Activated CD4-positive, alpha-beta T cell treated with anti-CD3 and anti-CD28 coated beads for 48 hours (primary cell): Measurements from ENCODE around the gene PAX5.

Source experiments
- DNase-seq: peaks from one replicate; pipeline ENCODE4 v3.0.0-alpha.2; 2020

The PAX5 gene

DNA sequence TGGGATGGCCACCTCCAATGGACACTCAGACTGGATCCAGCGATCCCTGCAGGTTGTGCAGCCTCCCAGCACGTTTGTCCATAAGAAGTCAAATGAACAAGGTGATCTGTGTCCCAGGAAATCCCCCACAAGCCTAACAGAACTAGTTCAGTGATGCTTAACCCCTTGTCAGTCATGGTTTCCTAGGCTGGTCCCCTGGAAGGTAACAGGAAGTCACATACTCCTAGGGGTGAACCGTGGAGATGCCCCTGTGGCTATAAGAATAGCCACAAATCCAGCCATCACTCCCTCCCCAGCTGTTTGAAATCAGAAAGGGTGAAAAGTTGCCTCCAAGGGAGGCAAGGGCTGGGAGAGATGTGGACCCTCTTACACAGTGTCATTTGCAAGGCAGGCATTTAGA, 22.5 kb downstream of the PAX5 start:
- no peak for DNase-seq

DNA sequence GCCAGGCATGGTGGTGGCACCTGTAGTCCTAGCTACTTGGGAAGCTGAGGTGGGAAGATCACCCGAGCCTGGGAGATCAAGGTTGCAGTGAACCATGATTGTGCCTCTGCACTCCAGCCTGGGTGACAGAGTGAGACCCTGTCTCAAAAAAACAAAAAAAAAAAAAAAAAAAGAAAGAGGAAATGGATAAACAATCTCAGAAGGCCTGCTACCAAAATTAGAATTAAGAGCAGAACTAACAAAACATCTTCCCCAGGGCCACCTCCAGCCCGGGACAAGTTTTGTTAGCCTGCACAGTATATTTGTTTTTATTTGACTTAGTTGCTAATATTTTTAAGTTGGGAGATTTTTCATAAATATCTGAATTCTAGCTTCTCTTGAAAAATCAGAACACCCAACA, 23.1 kb downstream of the PAX5 start:
- no peak for DNase-seq

DNA sequence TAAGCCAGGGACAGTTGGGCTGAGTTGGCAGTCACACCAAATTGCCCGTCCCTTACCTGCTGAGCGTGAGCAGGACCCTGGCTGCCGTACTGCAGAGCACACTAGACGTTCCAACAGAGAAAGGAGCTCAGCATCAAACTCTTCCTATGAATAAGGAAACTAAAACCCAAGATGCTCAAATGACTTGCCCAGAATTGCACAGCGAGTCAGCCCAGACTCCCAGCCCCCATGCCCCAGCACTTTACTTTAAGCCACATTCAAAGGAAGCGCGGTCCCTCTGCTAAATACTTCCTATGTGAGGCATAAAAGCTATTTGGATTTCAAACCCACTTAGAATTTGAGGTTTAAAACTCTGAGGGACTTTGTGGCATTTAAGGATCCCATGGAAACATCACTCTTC, 23.9 kb downstream of the PAX5 start:
- DNase-seq = no peak

DNA sequence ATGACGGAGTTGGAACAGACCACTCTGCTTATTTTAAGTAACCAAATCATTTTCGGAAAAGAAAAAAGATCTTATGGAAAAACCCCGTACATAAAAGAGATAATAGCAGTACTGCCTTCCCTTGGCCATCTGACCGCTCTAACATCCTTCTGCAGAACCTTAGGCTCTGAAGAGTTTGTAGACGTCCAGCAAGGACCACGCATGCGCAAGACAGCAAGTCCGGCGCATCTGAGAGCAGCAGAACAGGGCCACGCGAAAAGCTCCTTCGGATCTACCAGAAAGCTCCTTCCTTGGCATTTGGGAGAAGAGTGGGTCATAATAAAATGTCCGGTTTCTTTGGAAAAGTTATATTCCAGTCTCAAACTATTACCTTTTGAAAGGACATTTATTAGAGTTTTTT, 26.8 kb downstream of the PAX5 start:
- DNase-seq = no peak

DNA sequence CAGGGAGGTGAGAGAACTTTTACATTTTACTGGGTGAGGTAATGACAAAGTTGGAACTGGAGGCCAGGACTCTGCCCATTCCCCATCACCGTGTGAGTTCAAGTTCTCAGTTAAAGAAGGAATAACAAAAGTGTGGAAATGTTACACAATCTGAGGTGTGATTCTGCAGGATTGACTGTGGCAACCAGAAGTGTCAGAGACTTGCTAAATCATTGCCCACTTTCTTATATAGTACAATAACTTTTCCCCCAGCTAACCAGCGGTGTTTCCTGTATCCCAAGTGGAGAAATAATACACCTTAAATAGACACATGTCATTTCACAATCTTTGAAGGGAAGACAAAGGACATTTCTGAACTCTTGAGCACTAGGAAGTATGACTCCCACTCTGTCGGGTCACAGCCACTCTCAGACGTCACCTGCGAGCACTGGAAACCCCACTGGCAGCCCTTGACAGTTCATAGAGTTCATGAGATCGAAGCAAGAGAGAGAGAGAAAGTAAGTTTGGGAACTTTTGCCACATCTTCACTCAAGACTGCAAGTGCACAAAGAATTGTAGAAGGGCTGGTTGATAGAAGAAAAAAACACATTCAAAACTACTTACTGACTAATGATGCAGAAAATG, 28.4 kb downstream of the PAX5 start:
- no peak for DNase-seq

DNA sequence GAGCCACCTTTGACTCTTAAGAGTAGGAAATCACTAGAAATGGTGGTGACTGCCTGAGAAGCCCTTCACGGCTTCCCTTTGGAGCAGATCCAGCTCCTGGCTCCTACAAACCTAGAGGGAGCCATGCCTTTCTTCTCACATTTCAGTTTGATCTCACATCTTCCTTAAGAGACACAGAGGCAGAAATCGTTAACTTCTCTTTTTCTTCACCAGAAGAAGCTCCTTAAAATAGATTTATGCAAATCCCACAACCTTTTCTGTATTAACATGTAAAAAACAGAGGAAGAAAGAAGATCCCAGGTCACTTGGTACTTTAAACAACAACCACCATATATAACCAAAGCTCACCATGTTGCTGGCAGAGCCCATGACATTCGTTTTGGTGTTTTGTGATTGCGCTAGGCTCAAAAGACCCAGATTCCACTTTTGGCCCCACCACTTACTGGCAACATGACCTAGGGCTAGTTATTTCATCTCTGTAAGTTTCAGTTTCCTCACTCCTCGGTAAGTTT, 29.6 kb downstream of the PAX5 start:
- no peak for DNase-seq

DNA sequence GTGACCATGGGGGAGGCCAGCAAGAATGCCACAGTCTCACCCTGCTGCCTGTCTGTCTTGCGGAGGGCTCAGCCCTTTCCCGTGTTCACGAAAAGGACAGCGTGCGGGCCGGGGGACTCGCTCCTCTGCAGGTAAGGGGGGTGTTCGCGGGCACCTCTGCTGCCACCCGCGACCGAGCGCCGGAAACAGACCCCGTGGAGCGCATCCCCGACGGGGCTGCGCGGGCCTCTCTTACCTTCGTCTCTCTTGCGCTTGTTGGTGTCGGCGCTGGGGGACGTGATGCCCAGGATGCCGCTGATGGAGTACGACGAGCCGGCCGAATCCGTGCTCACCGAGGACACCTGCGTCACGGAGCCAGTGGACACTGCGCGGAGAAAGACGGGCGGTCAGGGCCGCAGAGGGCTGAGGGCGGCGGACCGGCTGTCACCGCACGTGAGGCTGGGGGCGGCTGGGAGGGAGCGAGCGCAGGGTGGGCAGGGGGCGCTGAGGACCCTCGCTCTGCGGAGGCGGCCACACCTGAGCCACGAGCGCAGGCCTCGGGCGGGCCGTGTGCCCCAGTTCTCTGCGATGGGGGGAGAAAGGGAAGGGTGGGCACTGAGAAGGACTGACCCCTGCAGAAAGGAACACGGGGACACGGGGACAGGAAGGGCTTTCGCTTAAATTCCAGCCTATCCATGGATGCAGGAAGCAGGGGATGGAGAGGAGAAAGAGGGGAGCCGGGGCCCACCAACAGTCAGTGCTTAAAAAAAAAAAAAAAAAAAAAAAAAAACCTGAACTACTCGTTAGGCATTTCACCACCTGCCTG, 31.5 kb downstream of the PAX5 start:
- DNase-seq = no peak

DNA sequence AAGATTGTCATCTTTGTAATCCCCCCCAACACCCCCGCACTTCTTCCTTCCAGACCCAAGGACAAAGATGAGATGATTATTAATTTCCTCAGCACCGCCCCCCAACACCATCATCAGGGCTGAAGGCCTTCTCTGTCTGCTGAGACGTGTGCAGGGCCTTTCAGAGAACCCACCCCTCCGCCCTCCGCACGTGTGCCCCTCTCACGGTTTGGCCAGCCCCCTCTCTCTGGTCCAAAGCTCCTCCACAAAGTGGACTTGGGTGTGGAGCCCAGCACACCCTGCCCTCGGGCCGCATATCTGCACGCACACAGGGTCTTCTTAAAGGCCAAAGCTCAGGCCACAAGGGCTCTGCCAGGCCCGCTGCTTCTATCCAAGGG, 32.0 kb downstream of the PAX5 start:
- no peak for DNase-seq

DNA sequence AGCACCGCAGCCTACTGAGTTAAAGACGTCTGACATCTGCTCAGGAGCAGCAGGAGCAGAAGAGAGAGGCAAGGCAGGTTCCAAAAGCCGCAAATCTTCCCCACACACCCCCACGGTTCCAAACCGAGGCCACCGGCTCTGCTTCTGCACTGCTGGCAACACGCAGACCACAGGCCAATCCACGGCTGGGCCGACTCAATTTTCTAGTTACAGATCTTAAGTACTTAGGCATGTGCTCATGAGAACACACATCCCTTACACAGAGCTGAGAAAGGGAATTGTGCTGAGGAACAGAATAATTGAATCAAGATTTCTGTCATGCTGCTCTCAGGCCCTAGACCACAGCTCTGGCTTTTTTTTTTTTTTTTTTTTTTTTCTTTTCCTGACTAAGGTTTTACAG, 32.6 kb downstream of the PAX5 start:
- no peak for DNase-seq

DNA sequence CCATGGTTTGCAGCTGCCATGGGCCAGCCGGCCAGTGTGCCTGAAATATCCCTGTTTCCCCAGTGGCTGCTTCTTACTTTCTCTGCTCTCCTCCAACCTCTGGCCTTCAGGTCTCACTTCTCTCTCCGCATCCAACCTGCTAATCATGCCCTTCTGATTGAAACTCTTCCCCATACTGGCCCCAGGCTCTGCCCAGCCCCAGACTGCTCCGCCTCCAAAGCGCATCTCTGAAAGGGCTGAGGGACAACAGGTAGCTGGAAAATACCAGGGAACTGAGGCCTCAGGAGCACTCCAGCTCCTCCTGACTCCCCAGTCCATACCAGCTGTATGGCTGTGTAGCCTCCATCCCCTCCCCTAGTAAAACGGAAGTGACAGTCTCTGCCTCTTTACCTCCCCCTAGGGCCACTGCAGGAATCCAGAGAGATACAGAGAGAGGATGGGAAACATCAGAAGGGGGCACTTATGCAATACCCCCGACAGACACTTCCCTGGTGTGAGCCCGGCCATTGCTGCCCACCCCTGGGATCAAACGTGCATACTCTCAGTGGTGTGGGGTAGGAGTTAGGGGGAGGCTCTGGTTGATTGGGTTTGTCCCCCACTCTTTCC, 34.2 kb downstream of the PAX5 start:
- no peak for DNase-seq

DNA sequence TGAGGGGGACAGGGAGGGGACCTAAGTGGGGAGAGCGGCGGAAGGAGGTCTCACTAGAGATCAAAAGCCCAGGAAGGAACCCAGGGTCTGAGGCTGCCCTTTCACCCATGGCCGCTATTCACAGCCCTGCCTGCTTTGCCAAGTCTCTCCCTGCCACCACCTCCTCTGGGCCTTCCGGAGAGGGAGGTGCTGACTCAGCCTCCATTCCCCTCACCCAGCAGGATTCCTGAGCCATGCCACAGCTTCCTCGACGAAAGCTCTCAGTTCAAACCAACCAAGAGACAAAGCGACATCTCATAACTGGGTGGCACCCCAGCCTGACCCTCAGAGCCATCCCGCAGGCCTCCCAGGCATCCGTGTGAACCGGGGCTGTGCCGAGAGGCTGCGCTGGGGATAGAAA, 36.7 kb downstream of the PAX5 start:
- DNase-seq = no peak

DNA sequence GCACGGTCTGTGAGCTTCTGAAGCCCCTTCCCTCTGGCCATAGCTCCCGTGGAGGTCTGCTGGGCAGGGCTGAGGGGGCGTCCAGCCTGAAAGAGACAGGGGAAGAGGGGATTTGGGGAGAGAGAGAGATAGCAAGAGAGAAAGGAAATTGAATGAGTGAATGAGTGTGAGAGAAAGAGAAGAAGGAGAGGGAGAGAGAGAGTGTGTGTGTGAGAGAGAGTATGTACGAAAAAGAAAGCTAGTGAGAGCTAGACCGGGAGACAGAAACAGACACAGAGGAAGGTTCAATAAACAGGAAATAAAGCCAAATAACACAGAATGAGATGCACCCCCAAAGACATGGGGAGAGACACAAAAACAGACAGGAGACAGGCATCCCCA, 37.4 kb downstream of the PAX5 start:
- DNase-seq = no peak

DNA sequence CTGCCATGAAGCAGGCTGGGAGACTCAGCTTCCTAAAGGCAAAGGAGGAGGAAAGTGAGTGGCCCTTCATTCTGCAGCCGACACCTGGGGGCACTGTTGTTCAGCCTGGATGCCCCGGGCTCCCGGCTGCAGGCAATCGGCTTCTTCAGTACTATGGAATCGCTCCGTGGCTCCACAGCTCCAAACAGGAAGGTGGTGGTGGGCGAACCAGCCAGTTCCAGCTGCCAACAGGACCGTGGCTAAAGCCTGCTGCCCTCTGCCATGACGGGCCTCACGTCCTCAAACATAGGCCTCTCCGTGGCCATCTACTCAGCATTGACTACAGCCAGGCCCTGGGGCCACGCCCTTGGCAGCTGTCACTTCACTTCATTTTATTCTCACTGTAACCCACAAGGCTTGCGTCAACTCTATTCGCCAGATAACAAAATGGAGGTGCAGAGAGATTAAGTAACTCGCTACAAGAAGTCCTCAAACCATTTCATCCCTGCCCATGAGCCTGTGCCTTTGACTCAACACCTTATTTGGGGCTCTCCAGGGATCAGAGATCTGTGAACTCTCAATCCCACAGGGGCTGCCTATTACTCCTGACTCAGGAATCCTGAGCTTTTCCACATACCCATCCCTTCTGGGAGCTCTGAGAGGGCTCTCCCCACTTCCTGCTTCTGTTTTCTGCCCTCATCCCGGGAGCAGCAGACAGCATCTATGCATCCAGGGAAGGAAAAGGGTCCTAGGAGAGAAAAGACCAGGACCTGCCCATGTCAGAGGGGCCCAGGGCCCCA, 38.0 kb downstream of the PAX5 start:
- peak; percentile 71 for DNase-seq

DNA sequence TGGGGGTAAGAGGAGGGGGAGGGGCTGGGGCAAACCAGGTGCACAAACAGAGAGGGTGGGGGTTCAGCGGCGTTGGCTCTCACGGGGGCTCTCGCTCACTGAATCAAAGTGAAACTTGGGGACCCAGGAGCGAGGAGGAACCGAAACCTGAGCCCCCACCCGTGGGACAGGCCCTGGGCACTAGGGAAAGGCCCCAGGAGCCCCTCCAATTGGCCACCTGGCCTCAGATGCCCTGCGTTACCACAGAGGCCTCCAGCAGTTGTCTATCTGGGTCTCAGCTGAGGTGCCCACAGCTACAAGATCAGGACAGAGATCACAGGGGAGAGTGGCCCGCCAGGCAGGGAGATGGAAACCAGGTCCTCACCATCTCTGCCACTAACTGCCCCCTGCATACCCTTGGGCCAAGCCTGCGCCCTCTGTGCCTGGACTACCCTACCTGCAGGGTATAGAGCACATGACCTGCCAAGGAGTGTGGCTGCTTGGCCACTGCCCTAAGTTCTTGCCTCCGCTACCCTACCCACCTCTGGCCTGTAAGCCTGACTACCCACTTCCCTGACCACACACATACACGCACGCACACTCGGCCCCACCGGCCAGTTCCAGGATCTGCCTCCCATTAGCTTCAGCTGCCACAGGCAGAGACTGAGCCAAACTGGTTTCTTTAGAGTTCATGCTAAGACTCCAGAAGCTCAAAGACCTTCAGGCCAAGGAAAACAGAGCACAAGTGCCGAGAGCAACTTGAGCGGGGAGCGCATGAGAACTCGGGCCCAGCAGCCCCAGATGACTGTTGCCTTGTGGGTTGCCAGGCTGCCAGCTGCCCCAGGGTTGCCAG, 39.9 kb downstream of the PAX5 start:
- no peak for DNase-seq

DNA sequence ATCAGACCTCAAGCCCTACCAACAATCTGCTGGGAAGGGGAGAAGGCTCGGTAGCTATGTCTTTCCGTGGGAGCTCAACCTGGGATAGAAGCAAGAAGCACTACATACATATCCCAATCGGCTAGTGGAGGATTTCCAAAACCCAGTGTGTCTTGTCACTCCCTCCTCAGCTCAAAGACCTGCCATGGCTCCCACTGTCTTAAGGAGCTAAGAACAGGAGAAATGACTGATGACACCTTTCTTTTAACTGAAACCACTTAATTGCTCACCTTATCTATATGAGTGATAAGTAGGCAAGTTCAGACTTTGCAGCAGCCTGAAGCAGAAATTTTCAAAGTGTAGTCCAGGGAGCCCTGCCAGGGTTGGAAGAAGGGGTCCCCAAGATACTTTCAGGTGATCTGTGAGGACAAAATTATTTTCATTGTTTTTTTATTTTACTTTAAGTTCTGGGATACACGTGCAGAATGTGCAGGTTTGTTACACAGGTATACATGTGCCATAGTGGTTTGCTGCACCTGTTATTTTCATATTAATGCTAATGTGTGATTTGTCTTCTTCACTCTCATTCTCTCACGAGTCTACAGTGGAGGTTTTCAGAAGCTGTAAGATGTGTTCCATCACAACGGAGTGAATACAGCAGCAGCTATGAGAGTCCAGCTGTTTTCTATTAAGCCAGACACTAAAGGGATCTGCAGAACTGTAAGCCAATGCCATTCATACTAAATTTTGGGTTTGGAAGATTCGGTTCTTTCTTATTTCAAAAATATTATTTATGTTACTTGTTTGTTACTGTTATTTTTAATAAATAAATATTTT, 41.4 kb downstream of the PAX5 start:
- DNase-seq = no peak

DNA sequence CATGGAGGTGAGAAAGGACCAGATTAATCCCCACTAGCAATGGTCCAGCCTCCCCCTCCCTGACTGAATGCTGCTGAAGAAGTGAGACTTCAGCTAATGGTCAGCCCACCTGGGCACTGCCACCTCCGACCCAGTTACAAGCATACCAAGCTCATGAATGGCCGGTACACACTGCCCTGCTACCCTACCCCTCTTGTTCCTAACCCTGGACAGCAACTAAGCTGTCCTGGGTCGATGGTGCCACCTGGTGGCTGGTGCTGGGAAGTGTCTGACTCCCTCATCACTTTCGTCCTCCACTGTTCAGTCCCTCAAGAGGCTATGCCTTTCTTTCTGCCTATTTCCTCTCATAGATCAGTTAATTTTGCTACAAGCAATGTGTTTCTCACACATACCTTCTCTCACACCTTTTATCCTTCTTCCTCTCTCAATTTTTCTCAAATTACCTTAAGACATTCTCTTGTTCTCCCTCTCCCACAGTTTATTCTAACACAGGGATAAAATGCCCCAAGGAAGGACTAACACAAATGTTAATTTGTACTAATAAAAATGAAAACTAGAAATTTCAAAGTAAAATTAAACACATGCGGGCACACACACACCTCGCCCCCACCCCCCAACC, 42.4 kb downstream of the PAX5 start:
- DNase-seq = peak; percentile 70

DNA sequence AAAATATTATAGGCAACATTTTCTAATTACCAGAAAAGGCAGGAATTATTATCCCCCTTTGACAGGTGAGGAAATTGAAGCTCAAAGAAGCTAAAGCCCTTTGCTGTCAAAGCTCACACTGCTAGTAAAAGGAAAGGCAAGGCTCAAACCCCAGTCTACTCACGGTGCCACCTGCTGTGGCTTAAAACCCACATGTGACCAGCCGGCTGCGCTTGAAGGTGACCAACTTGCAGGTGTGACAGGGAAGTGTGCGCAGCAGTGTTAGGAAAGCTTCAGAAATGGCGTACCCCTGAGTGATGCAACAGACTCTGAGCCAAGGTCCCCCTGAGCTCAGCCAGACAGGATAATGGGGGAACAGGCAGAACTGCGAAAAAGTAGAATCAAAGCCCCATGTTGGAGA, 45.2 kb downstream of the PAX5 start:
- no peak for DNase-seq

DNA sequence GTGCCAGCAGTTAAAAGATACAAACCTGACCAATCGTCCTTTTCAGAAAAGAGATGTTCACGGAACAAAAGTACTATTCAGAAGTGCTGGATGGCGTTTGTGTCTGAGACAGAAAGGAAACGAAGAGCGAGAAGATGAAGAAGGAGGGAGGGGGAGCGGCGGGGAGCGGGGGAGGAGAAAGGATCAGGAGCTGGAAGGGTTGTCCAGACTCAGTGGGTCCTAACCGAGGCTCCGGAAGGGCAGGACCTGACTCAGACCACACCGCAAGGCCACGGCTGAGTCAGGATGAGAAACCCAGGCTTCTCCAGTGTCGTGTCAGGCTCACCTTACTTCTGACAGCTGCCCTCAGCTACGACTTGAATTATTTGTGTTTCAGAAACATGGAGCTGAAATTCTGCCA, 46.2 kb downstream of the PAX5 start:
- DNase-seq = no peak

DNA sequence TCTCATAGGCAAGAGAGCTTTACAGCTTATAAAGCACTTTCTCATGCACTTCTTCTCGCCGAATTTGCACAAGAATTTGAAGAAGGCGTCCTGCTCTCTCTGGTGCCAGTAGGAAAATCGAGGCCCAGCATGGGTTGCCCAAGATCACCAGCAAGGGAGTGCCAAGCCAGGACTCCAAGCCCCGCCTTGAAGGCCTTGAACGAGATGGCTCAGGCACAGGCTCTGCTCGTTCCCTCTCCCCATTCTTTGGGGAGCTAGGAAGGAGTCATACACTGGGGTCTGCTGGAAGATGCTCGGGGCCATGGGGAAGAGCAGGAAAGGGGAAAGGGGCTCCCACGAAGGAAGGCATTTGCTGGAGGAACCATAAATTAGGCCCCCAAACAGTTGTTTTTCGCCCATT, 46.7 kb downstream of the PAX5 start:
- DNase-seq = no peak

DNA sequence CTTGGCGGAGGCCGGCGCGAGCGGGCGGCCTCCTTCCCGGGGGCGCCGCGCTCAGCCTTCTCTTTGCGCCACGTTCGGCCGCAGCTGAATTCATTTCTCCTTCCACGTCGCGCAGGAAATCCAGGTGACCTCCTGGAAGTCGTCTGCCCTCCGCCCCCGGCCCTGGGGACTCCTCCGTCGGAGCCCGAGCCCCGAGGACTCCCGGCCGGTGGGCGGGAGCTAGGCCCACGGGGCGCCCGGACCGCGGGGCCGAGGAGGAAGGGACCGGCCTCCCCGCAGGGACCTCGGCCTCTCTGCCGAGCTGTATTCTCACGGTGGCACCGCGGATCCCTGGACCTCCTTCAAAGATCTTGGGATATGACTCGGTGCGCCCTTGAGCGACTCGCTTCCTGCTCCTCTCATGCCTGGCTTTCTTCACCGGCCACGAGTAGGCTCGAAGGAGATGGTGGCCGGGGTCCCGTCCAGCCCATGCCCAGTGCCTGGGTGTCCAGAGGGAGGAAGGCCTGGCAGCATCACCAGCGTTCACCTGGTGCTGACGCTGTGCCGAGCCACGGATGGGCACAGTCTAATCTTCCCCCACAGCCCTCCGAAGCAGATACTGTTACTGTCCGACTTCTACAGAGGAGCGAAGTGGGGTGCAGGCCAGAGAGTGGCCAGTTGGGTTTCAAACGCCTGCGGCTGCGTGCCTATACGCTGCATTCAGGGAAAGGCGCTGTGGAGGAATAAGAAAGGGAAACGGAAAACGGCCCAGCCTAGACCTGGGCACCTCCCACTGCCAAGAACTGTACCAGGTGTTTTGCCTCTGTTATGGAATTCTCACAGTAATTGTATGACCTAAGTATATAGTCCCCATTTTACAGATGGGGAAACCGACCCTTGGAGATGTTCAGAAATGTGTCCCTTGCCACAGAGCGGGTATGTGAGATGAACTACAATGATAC, 47.3 kb downstream of the PAX5 start:
- DNase-seq = no peak
